Measurements from ENCODE around the gene BORCS8. TPM values are rescaled to one million over a fixed set of nuclear protein-coding genes. Genes with fewer than 3 reads are reported as not detected.
A peak's percentile ranks its signal among the peaks of the same experiment; 100 is the strongest.
"Not testable (repeated sequence)": the region's sequence is repeated elsewhere in the genome, so short reads cannot be mapped to it uniquely, and the experiment has no call there.

The BORCS8 gene
- total RNA-seq, 3 donors from 2014 or later: 38.0 to 43.1 (median 38.6) TPM

DNA sequence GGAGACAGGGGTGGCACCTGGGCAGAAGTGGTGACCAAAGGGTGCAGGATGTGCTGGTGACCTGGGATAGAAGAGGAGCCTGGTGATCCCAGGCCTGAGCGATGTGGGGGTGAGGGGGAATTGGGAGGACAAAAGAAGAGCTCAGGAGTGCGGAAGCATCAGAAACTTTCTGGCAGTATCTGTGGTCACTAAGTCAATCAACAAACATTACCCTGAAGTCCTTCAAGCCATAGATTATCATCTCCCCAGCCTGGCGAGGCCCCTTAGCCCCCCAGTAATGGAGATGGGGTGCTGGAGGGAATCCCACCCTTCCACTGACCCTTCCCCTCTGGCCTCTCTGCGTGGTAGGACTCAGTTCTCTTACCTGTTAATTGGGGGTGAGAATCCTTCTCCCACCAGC lies 32.4 kb downstream of the BORCS8 start:
- Mint-ChIP-seq H3K4me1 (ENCODE audit: low read depth) (no peaks in the 10 kb centered on the region), H3K4me3 (no peak overlapping the region), H3K27me3 (ENCODE audit: low read depth) (no peaks in the 10 kb centered on the region), H3K9me3 (no peaks in the 10 kb centered on the region), H3K36me3 (ENCODE audit: insufficient read depth) (peaks cover 11% of the 10 kb centered on the region)
- ATAC-seq: no peak
- no peak for DNase-seq

DNA sequence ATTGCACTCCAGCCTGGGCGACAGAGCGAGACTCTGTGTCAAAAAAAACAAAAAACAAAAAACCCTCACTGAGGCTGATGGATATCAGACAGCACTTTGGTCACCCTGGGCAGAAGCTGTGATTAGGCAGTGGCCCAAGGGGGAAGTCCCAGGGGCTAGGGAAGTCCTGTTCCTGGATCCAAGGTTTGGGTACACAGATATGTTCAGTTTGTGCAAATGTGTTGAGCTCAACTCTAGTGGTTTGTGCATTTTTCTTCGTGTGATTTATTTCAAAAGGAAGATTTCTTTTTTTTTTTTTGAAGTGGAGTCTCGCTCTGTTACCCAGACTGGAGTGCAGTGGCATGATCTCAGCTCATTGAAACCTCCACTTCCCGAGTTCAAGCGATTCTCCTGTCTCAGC lies 34.1 kb downstream of the BORCS8 start:
- Mint-ChIP-seq H3K27me3 (ENCODE audit: low read depth) (no peaks in the 10 kb centered on the region), H3K4me1 (ENCODE audit: low read depth) (no peaks in the 10 kb centered on the region), H3K4me3 (no peak overlapping the region), H3K9me3 (no peaks in the 10 kb centered on the region), H3K36me3 (ENCODE audit: insufficient read depth) (peaks cover 11% of the 10 kb centered on the region)
- DNase-seq (no peak), ATAC-seq (no peak)

DNA sequence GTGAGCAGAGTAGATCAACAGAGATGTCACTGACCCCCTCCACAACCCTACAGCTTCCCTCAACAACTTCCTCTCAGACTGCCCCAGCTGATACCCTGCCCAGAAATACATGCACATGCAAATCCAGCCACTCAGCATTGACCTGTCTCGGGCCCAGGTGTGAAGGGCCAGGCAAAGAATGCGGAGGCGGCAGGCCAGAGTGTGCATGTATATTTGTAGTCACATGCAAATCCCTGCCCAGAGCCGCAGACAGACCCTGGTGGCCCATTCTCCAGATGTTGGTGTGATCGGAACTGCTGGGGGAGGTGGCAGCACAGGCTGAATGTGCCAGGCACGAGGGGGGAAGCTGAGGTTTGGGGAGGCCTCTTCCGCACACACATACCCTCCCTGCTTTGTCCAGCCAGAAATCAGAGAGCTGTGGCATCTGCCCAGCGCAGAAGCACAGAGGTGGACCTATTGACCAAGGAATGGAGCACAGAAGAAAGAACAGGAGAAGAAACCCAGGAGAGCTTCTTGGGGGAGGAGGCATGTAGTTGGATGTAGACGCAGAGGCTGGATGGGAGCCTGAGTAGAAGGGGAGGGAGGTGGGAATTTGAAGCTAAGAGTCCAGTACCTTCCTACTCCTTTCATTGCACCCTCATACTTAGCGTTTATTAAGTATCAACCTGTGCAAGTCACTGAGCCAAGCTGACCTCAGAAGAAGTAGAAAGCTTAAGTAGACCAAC lies 36.3 kb downstream of the BORCS8 start:
- no peaks in the 10 kb centered on the region for H3K9me3 Mint-ChIP-seq
- H3K36me3 Mint-ChIP-seq (ENCODE audit: insufficient read depth): peaks cover 11% of the 10 kb centered on the region
- no peaks in the 10 kb centered on the region for H3K27me3 Mint-ChIP-seq (ENCODE audit: low read depth)
- no peaks in the 10 kb centered on the region for H3K4me1 Mint-ChIP-seq (ENCODE audit: low read depth)
- no peak for DNase-seq
- no peak overlapping the region for H3K4me3 Mint-ChIP-seq
- ATAC-seq: no peak

DNA sequence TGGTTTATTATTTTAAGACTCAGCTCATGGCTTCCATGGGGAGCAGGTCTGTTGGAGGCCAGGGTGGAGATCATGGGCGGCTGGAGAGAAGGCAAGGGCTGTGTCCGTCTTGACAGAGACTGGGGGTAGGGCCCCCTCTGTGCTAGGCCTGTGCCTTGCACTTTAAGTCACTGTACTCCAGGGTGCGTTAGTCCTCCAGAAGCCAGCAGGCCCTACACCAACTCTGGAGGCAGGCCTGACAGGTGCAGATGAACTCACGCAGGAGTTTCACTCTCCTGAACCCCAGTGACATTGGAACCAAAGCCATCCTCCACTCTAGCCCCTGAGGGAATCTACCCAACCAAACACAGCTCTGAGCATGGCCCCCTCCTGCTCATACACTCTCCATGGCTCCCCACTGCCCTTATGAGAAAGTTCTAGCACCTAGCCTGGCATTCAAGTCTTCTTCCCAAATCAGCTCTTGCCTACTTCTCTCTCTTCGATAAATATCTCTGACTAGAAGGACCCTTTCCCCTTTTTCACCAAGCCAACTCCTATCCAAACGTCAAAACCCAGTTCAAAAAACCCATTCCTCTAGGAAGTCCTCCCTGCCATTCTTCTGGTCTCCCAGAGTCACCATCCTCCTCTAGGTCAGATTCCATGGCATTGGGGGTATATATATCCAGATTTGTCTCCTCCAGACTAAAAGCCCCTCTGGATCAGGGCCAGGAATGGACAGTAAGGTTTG lies 37.0 kb downstream of the BORCS8 start:
- DNase-seq (no peak), ATAC-seq (no peak)
- no peaks in the 10 kb centered on the region for H3K27me3 Mint-ChIP-seq (ENCODE audit: low read depth)
- no peaks in the 10 kb centered on the region for H3K4me1 Mint-ChIP-seq (ENCODE audit: low read depth)
- H3K9me3 Mint-ChIP-seq: no peaks in the 10 kb centered on the region
- H3K4me3 Mint-ChIP-seq: no peak overlapping the region
- H3K36me3 Mint-ChIP-seq (ENCODE audit: insufficient read depth): peaks cover 11% of the 10 kb centered on the region

DNA sequence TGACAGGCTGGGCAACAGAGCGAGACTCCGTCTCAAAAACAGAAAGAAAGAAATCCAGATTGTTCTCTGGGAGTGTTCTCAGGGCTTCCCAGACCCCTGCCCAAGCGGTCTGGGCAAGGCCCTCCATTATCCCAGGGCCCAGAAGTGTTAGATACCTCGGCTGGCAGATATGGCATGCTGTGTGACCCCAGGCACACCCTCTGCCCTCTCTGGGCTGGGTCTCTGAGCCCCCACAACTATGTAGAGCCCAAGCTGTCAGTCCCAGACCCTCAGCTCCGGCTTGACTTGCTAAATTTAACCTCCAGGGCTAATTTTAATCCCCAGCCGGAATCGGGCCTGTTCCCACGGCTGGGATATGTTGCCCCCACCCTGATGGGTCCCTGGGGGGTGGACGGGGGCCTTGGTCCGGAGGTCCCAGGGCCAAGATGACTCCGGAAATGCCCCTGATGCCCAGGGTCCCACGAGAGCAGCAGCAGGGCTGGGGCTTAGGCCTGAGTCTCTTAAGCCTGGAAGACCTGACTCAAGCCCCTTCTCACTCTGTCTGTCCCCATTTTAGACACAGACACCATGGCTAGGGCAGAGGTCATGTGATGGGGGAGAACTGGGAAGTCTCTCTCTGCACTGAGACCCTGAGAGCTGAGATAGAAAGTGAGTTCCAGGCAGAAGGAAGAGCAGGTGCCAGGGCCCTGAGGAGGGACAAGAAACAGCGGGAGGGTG lies 39.1 kb downstream of the BORCS8 start:
- Mint-ChIP-seq H3K4me3 (no peak overlapping the region), H3K27me3 (ENCODE audit: low read depth) (no peaks in the 10 kb centered on the region), H3K36me3 (ENCODE audit: insufficient read depth) (peaks cover 17% of the 10 kb centered on the region), H3K4me1 (ENCODE audit: low read depth) (no peaks in the 10 kb centered on the region), H3K9me3 (no peaks in the 10 kb centered on the region)
- ATAC-seq (no peak), DNase-seq (no peak)

DNA sequence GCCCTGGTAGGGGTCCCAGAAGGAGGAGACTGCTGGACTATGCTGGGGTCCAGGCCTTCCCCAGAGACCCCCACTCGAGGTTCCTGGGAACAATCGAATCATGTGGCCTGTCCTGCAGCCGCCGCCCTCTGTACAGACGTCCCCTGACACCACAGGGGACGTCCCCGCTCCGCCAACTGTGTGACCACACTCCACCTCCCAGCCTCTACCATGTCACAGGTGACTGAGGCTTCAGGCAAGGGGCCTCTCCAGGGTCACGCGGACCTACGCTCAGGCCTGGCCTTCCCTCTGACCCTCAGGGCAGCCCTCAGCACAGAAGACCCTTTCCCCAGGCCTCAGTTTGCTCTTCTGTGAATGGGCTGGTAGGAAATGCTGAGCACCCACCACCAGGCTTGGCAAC lies 40.5 kb downstream of the BORCS8 start:
- ATAC-seq (no peak), DNase-seq (no peak)
- no peak overlapping the region for H3K4me3 Mint-ChIP-seq
- H3K36me3 Mint-ChIP-seq (ENCODE audit: insufficient read depth): peaks cover 12% of the 10 kb centered on the region
- no peaks in the 10 kb centered on the region for H3K9me3 Mint-ChIP-seq
- H3K27me3 Mint-ChIP-seq (ENCODE audit: low read depth): no peaks in the 10 kb centered on the region
- H3K4me1 Mint-ChIP-seq (ENCODE audit: low read depth): no peaks in the 10 kb centered on the region

DNA sequence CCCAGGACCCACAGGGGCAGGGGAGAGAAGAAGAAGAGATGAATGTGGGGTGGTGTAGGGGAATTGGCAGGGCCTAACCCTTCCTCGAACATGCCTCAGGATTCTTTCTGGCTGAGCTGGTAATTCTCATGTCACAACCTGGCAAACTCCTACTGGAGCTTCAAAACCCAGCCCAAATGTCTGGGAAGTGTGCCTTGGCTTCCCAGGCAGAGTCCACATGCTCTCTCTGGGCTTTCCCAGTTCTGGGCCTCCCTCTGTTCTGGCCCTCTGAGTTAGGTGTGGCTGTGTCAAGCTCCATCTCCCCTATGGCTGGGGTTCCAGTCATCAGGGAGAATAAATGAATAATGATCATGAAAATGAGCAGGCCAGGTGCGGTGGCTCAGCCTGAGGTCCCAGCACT lies 42.5 kb downstream of the BORCS8 start:
- Mint-ChIP-seq H3K36me3 (ENCODE audit: insufficient read depth) (peaks cover 6% of the 10 kb centered on the region), H3K27me3 (ENCODE audit: low read depth) (no peaks in the 10 kb centered on the region), H3K4me1 (ENCODE audit: low read depth) (no peaks in the 10 kb centered on the region), H3K4me3 (no peak overlapping the region), H3K9me3 (no peaks in the 10 kb centered on the region)
- ATAC-seq: no peak
- no peak for DNase-seq

DNA sequence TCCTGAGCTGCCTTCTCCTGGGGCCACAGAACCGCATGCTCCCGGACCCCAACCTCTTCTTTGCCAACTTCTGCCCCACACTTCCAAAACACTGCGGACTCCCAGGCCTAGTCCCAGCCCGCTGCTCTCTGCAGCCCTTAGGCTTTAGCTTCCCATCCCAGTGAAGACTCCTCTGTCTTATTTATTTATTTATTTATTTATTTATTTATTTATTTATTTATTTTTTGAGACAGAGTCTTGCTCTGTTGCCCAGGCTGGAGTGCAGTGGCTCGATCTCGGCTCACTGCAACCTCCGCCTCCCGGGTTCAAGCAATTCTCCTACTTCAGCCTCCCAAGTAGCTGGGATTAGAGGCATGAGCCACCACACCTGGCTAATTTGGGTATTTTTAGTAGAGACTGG lies 43.4 kb downstream of the BORCS8 start:
- not testable (repeated sequence) for H3K4me3 Mint-ChIP-seq; DNase-seq; H3K36me3 Mint-ChIP-seq (ENCODE audit: insufficient read depth); H3K9me3 Mint-ChIP-seq; H3K4me1 Mint-ChIP-seq (ENCODE audit: low read depth); ATAC-seq; H3K27me3 Mint-ChIP-seq (ENCODE audit: low read depth)

DNA sequence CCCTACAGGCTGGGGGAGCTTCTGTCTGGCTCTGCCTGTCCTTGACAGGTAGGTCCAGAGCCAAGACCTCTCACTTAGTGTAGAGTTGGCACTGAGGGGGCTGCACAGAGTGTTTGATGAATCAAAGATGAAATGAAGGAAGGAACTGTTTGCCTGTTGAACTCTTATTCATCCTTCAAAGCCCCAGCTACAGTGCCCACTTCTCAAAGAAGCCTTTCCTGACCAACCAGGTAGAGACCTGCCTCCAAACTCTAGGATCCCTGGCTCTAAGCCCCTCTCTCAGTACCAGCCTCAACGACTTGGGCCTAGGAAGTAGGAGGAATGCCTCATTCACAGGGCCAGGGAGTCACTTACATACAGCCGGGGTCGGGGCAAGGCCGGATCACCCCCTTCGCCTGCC lies 44.6 kb downstream of the BORCS8 start:
- ATAC-seq: no peak

DNA sequence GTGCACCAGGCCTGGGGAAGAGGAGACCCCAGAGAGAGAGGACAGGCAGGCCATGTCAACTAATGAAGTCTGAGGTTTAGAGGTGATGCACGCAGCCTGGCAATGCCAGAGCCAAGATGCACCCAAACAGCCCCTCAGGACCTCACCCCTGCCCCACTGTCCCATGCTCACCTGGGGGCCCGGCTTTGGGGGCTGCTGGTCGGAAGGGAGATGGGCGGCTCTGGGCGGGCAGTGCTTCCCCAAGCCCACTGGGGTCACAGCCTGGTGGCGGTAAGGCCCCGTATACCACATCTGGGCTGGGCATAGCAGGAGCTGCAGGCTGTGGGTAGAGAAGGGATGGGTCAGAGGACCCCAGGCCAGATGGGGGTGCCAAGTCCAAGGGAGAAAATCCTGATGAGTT lies 45.1 kb downstream of the BORCS8 start:
- H3K4me1 Mint-ChIP-seq (ENCODE audit: low read depth): no peaks in the 10 kb centered on the region
- ATAC-seq (no peak), DNase-seq (no peak)
- peaks cover 6% of the 10 kb centered on the region for H3K36me3 Mint-ChIP-seq (ENCODE audit: insufficient read depth)
- no peaks in the 10 kb centered on the region for H3K9me3 Mint-ChIP-seq
- H3K27me3 Mint-ChIP-seq (ENCODE audit: low read depth): no peaks in the 10 kb centered on the region
- no peak overlapping the region for H3K4me3 Mint-ChIP-seq

More for the DNA sequence above, 44.6 kb downstream of the BORCS8 start:
- Mint-ChIP-seq H3K36me3 (ENCODE audit: insufficient read depth) (peaks cover 6% of the 10 kb centered on the region), H3K4me1 (ENCODE audit: low read depth) (no peaks in the 10 kb centered on the region), H3K4me3 (no peak overlapping the region), H3K9me3 (no peaks in the 10 kb centered on the region), H3K27me3 (ENCODE audit: low read depth) (no peaks in the 10 kb centered on the region)
- no peak for DNase-seq

DNA sequence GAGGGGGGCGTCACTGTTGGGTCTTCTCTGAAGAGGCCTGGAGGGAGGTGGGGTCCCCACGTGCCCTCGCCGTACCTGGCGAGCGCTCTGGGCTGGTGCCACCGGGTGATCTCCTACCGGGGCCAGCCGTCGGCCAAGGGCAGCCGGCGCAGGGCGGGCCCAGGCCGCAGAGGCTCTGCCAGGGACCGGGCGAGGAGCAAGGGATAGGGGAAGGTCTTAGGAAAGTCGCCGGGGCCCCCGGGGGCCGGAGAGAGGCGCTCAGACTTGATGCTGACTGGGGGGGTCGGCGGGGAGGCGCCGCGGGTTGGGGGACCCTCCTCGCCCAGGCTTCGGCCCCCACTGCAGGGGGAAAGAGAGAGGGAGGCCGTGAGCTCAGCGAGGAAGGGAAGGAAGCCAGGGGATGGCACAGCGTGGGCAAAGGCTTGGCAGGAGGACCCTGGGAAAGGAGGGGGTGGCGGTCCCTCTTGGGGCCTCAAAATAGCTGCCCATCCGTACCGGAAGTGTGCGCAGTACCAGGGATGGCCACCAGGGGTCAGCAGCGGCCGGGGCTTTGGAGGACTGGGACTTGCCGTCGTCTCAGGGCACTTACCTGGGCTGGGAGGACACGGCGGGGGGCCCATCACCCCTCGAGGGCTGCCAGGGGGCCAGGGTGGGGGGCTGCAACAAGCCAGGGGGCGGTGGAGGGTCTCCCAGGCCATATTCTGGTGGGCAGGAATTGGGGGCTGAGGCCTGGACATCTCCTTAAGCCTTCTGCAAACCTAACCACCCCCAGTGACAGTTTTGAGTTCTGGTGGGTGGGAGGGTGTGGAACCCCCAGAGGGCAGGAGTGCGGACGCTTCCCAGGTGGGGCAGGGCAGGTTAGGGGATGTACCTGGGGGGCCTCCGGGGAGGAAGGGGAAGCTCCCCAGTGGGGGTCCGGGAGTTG lies 46.0 kb downstream of the BORCS8 start:
- H3K4me3 Mint-ChIP-seq: no peak overlapping the region
- no peaks in the 10 kb centered on the region for H3K9me3 Mint-ChIP-seq
- H3K4me1 Mint-ChIP-seq (ENCODE audit: low read depth): no peaks in the 10 kb centered on the region
- ATAC-seq (peak; percentile 86), DNase-seq (peak; percentile 86)
- H3K36me3 Mint-ChIP-seq (ENCODE audit: insufficient read depth): peaks cover 6% of the 10 kb centered on the region
- no peaks in the 10 kb centered on the region for H3K27me3 Mint-ChIP-seq (ENCODE audit: low read depth)

DNA sequence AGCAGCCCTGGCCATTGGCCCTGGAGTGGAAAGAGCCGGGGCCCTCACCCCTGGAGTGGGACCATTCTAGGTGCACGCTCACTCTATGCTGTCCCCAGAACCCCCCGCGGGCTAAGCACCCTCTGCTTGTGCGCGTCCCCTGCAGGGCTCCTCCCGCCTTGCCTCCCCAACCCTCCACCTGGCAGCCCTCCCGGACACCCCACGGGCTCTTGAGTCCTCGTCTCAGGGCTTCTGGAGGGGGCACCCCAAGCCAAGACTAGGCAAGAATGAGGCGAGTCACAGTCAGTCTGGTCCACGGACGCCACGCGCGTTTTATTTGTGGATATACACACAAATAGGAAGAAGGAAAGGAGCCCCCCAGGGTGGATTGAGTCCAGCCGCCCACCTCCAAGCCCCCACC lies 46.7 kb downstream of the BORCS8 start:
- Mint-ChIP-seq H3K4me3 (no peak overlapping the region), H3K4me1 (ENCODE audit: low read depth) (no peaks in the 10 kb centered on the region), H3K9me3 (no peaks in the 10 kb centered on the region), H3K36me3 (ENCODE audit: insufficient read depth) (peaks cover 6% of the 10 kb centered on the region), H3K27me3 (ENCODE audit: low read depth) (no peaks in the 10 kb centered on the region)
- DNase-seq: no peak
- no peak for ATAC-seq

DNA sequence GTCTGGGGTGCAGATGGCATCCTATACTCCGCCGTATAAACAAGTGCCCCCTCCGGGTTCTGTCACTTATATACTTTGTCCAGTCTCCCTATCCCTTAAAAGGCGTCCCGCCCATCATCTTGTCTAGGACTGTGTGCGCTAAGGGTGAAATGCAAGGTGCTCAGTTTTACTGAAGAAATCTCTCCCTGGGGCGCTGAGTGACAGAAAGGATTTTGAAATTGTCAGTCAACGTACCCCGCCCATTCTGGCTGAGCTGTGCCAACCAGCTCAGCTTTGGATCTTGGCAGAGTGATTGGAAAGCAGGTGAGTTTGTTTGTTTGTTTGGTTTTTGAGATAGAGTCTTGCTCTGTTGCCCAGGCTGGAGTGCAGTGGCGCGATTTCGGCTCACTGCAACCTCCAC lies 49.6 kb downstream of the BORCS8 start:
- Mint-ChIP-seq H3K36me3 (ENCODE audit: insufficient read depth) (no peaks in the 10 kb centered on the region), H3K9me3 (no peaks in the 10 kb centered on the region), H3K4me3 (no peak overlapping the region), H3K4me1 (ENCODE audit: low read depth) (peaks cover 17% of the 10 kb centered on the region), H3K27me3 (ENCODE audit: low read depth) (no peaks in the 10 kb centered on the region)
- ATAC-seq (no peak), DNase-seq (no peak)

DNA sequence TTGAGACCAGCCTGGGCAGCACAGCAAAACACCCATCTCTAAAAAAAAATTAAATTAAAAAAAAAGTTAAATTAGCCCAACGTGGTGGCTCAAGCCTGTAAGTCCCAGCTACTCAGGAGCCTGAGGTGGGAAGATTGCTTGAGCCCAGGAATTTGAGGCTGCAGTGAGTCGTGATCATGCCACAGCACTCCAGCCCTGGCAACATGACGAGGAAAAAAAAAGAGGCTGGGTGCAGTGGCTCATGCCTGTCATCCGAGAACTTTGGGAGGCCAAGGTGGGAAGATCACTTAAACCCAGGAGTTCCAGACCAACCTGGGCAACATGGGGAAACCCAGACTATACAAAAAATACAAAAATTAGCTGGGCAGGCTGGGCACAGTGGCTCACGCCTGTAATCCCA lies 51.5 kb downstream of the BORCS8 start:
- H3K4me1 Mint-ChIP-seq (ENCODE audit: low read depth): peaks cover 23% of the 10 kb centered on the region
- H3K36me3 Mint-ChIP-seq (ENCODE audit: insufficient read depth): no peaks in the 10 kb centered on the region
- DNase-seq: no peak
- no peak for ATAC-seq
- H3K27me3 Mint-ChIP-seq (ENCODE audit: low read depth): no peaks in the 10 kb centered on the region
- no peak overlapping the region for H3K4me3 Mint-ChIP-seq
- H3K9me3 Mint-ChIP-seq: no peaks in the 10 kb centered on the region

All from activated T-cell treated with anti-CD3 and anti-CD28 coated beads, Interleukin-2, amount 50 U/mL, for 4 hours (primary cell).